GM10266 (cell line): ENCODE data around the gene SPOCK1.
"Not testable (repeated sequence)": the region's sequence is repeated elsewhere in the genome, so short reads cannot be mapped to it uniquely, and the experiment has no call there.

ENCODE experiments used
- DNase-seq: peaks from one replicate; pipeline ENCODE4 v3.0.0; 2012; ENCODE audit errors: extremely low spot score
- TF ChIP-seq, protein P1 (sequence below): IDR thresholded peaks from 2 replicates; pipeline ENCODE4 v1.5.1; 2012; ENCODE audit warnings: mild to moderate bottlenecking, low read depth; ENCODE audit not compliant: control insufficient read depth, insufficient read depth; ENCODE audit errors: missing control alignments

Gene SPOCK1

DNA sequence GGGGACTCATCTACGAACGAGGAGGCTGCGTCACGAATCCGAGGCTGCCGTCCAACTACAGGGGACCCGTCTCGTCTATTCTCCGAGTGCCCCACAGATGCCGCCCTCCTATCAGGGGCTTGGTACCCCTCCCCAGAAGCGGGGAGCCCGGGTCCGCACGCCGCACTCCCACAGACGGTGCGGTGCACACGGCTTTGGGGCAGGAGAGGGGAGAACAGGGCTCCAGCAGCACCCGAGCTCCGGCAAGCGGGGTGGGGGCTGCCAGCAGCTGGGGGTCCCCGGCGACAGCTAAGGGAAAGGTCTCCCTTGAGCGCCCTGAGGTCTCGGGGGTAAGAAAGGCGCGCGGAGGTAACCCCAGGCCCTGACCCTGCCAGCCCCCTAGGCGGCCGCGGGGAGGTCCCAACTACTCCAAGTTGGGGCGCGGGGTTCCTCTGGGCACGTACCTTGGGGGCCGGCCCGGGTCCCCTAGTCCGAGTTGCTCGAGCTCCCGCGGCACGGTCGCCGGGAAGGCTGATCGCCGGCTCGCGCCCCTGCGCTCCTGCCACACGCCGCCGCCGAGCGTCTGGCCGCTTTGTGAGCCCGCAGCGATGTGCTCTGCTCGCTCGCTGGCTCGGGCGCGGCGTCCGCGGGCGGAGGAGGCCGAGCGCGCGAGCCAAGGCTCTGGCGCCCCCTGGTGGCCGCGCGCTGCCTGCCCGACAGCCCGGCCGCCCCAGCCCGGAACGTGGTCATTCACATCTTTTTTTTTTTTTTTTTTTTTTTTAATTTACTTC lies at the start of gene SPOCK1:
Gene SPOCK1 (minus strand): TSS at position 591 of the 770 bp plus-strand sequence.
- peak; percentile 92 for DNase-seq
- TF ChIP-seq, protein P1, sequence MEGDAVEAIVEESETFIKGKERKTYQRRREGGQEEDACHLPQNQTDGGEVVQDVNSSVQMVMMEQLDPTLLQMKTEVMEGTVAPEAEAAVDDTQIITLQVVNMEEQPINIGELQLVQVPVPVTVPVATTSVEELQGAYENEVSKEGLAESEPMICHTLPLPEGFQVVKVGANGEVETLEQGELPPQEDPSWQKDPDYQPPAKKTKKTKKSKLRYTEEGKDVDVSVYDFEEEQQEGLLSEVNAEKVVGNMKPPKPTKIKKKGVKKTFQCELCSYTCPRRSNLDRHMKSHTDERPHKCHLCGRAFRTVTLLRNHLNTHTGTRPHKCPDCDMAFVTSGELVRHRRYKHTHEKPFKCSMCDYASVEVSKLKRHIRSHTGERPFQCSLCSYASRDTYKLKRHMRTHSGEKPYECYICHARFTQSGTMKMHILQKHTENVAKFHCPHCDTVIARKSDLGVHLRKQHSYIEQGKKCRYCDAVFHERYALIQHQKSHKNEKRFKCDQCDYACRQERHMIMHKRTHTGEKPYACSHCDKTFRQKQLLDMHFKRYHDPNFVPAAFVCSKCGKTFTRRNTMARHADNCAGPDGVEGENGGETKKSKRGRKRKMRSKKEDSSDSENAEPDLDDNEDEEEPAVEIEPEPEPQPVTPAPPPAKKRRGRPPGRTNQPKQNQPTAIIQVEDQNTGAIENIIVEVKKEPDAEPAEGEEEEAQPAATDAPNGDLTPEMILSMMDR = peak; percentile 91

DNA sequence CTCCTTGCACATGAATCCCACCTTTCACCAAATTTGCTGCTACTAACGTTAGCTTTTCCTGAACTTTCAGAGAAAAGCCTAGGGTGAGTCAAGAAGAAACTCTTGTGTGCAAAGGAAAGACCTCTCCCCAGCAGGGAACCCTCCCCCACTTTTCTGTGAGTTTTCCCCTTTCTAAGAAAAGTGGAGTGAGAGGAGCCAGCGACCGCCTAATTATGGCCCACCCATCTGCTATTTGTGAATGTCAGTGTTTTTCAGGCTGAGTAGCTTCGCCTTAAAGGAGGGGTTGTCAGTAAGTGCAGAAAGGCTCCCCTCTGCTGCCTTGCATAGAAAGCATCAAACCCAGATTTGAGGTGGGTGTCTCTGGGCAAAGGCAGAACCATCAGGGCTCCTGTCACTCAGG lies 46.8 kb upstream of the SPOCK1 start:
- TF ChIP-seq, protein P1 = no peak
- DNase-seq = no peak

DNA sequence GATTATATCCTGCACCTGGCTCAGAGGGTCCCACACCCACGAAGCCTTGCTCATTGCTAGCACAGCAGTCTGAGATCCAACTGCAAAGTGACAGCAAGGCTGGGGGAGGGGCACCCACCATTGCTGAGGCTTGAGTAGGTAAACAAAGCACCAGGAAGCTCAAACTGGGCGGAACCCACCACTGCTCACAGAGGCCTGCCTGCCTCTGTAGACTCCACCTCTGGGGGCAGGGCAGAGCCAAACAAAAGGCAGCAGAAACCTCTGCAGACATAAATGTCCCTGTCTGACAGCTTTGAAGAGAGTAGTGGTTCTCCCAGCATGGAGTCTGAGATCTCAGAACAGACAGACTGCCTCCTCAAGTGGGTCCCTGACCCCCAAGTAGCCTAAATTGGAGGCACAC lies 36.3 kb upstream of the SPOCK1 start:
- not testable (repeated sequence) for DNase-seq

DNA sequence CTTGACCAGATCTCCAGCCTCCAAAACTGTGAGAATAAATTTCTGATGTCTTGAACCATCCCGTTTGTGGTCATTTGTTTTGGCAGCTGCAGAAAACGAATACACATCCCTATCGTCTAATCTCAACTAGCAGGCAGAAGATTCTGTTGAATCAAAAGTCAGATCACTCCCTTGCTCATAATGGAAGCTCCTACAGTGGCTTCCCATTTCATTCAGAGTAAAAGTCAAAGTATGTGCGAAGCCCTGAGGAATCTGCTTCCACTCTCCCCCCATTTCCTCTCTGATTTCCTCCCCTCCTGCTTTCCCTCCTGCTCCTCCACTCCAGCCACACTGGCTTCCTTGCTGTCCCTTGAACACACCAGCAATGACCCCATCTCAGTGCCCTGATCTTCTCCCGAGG lies 34.8 kb upstream of the SPOCK1 start:
- TF ChIP-seq, protein P1 = no peak
- DNase-seq = no peak

DNA sequence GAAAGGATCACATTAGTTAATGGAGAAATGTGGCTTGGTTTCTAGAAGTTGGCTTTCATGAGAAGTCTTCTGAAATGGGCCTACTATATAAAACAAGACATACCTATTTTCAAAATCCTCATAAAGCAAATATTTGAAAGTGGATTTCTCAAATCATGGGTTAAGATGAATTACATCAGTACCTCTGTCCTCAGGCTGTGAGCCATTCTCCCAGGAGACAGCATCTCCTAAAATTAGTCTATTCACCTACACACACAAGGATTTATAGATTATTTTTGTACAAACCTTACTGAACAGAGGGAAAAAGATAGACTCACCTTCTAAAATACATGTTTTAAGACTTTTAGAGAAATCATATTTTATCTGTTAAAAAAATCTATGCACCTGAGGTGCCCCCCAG lies 32.1 kb upstream of the SPOCK1 start:
- TF ChIP-seq, protein P1 = no peak
- no peak for DNase-seq

DNA sequence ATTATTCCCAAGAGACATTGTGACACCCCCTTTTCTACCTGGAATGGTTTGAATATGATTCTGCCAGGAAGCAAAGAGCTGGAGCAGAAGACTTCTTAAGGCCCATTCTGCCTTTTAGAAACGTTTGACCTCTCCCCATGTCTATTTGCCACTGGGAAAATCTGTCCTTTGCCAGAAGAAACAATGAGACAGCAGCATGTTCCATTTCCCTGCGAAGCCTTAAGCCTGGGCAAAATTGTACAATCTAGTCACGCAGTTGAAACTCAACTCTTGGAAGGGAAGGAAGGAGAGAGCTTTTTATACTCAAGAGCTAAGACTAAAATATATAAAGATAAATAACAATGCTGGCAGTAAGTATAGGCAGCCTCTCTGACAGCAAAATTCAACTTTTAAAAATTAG lies 22.1 kb upstream of the SPOCK1 start:
- DNase-seq = no peak
- TF ChIP-seq, protein P1 = no peak

DNA sequence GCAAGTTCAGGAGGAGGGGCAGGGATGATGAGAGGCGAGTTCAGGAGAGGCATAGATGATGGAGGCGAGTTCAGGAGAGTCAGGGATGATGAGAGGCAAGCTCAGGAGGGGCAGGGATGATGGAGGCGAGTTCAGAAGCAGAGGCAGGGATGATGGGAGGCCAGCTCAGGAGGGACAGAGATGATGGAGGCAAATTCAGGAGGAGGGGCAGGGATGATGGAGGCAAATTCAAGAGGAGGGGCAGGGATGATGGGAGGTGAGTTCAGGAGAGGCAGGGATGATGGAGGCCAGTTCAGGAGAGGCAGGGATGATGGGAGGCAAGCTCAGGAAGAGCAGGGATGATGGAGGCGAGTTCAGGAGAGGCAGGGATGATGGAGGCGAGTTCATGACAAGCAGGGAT lies 17.8 kb upstream of the SPOCK1 start:
- DNase-seq = no peak
- TF ChIP-seq, protein P1 = no peak
